ENCODE results near the gene EVPL. TPM values are rescaled to one million over a fixed set of nuclear protein-coding genes. Genes with fewer than 3 reads are reported as not detected.
"Not testable (repeated sequence)": the region's sequence is repeated elsewhere in the genome, so short reads cannot be mapped to it uniquely, and the experiment has no call there.

EVPL gene
- total and polyA plus RNA-seq, 2 donors (not counting 3 experiments of a cell fraction or from before 2014, with no cell fraction given), result not detected

DNA sequence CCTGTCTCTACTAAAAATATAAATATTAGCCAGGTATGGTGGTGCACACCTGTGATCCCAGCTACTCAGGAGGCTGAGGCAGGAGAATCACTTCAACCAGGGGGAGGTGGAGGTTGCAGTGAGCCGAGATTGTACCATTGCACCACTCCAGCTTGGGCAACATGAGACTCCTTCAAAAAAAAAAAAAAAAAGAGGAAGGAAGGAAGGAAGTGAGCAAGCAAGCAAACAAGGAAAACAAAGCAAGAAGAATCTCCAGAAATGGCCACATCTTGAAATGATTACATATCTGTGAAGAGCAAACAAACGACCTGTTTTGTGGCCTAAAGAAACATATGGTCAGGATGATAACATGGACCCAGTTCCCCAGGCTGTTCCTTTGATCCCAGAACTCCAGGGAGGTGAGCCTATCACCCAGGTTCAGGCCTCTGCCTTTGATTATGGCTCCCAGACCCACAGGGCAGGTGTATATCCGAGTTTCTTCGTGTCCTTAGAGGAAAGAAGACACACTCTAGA lies 57.0 kb downstream of the EVPL start:
- POLR2A ChIA-PET, result interaction anchor here (0.6 kb wide), 1 partner anchor 62 kb away, joined by 7 read pairs; no protein-coding TSS in a partner anchor
- dilution Hi-C loops (cut with MboI; ENCODE audit: extremely low pct_ligation_motif_present, low sequenced_read_pairs), result no loop called here
- BruUV-seq (replicated peaks), result no TSS peak

DNA sequence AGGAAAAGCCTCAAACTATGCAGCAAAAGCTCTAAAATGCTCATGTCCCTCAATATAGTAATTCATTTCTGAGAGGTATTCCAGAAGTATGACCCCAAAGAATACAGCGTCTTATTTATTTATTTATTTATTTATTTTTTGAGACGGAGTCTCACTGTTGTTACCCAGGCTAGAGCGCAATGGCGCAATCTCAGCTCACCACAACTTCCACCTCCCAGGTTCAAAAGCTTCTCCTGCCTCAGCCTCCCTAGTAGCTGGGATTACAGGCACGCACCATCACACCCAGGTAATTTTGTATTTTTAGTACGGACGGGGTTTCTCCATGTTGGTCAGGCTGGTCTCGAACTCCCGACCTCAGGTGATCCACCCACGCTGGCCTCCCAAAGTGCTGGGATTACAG lies 58.1 kb downstream of the EVPL start:
- intact Hi-C loops (cut with micrococcal nuclease); H3K4me2 ChIP-seq (ENCODE audit: insufficient read depth, low read length); POLR2A ChIA-PET; BruUV-seq (replicated peaks); H3K9me1 ChIP-seq (replicated peaks; ENCODE audit: control insufficient read depth, extremely low read depth, insufficient read depth, low read length); DNase-seq (ENCODE audit: low read depth, low spot score); H3K27me3 ChIP-seq (ENCODE audit: control insufficient read depth in 2 of 2, insufficient read depth in 2 of 2, low read length in 2 of 2); H3K79me2 ChIP-seq (ENCODE audit: control insufficient read depth, insufficient read depth, low read length); H3K36me3 ChIP-seq (ENCODE audit: control insufficient read depth in 2 of 2, extremely low read depth in 1 of 2, insufficient read depth in 2 of 2, low read length in 2 of 2); dilution Hi-C loops (cut with MboI; ENCODE audit: extremely low pct_ligation_motif_present, low sequenced_read_pairs); H4K20me1 ChIP-seq (replicated peaks; ENCODE audit: control insufficient read depth, extremely low read depth, insufficient read depth, low read length); FAIRE-seq; H3K9ac ChIP-seq (replicated peaks; ENCODE audit: extremely low read depth, insufficient read depth, low read length); H3K9me3 ChIP-seq (replicated peaks; ENCODE audit: control insufficient read depth, insufficient read depth, low read length); H3K4me3 ChIP-seq (replicated peaks in 1 of 3; ENCODE audit: insufficient read depth in 1 of 3, low read depth in 1 of 3, low read length in 3 of 3); H2AFZ ChIP-seq (ENCODE audit: low read depth, low read length): not testable (repeated sequence)
- H3K27ac ChIP-seq (ENCODE audit: insufficient read depth, low read depth, low read length), result peak overlapping the region; percentile 52
- H3K4me1 ChIP-seq (ENCODE audit: control insufficient read depth, extremely low read depth, insufficient read depth, low read length), result peaks cover 17% of the 10 kb centered on the region
- CTCF ChIA-PET, result interaction anchor here (1.3 kb wide), 2 partner anchors 10 to 64 kb away, joined by 3 to 5 read pairs; partner anchors contain the start of genes ACOX1, MRPL38 and TEN1

More for the DNA sequence above, 57.0 kb downstream of the EVPL start:
- Histone ChIP-seq H3K4me1 (ENCODE audit: control insufficient read depth, extremely low read depth, insufficient read depth, low read length) (peaks cover 17% of the 10 kb centered on the region), H3K79me2 (ENCODE audit: control insufficient read depth, insufficient read depth, low read length) (peaks cover 9% of the 10 kb centered on the region), H3K9me3 (replicated peaks; ENCODE audit: control insufficient read depth, insufficient read depth, low read length) (no peaks in the 10 kb centered on the region), H2AFZ (ENCODE audit: low read depth, low read length) (no peak overlapping the region), H3K9me1 (replicated peaks; ENCODE audit: control insufficient read depth, extremely low read depth, insufficient read depth, low read length) (no peaks in the 10 kb centered on the region), H3K4me3 (replicated peaks in 1 of 3; ENCODE audit: insufficient read depth in 1 of 3, low read depth in 1 of 3, low read length in 3 of 3) (no peak overlapping the region), H3K27ac (ENCODE audit: insufficient read depth, low read depth, low read length) (peak overlapping the region; percentile 88), H4K20me1 (replicated peaks; ENCODE audit: control insufficient read depth, extremely low read depth, insufficient read depth, low read length) (no peaks in the 10 kb centered on the region), H3K9ac (replicated peaks; ENCODE audit: extremely low read depth, insufficient read depth, low read length) (peak overlapping the region; percentile 7), H3K36me3 (ENCODE audit: control insufficient read depth in 2 of 2, extremely low read depth in 1 of 2, insufficient read depth in 2 of 2, low read length in 2 of 2) (peaks cover 0 to 4% of the 10 kb centered on the region in 2 experiments), H3K4me2 (ENCODE audit: insufficient read depth, low read length) (peak overlapping the region; percentile 59), H3K27me3 (ENCODE audit: control insufficient read depth in 2 of 2, insufficient read depth in 2 of 2, low read length in 2 of 2) (no peaks in the 10 kb centered on the region)
- intact Hi-C loops (cut with micrococcal nuclease), result loop anchor here (1.0 to 2.0 kb wide), 3 partner anchors 9 to 65 kb away; partner anchors contain the start of genes ACOX1, FBF1, MRPL38 and TEN1
- DNase-seq (ENCODE audit: low read depth, low spot score), result peak; percentile 72
- peak; percentile 81 for FAIRE-seq
- CTCF ChIA-PET, result interaction anchor here (1.3 kb wide), 1 partner anchor 65 kb away, joined by 3 read pairs; the partner anchor contains the start of gene MRPL38
- TF ChIP-seq MYC (IDR thresholded peaks at IDR 0.05; ENCODE audit: low read depth, low read length) (no peak), POLR2AphosphoS5 (IDR thresholded peaks at IDR 0.05; ENCODE audit: insufficient read depth, low read depth, low read length) (peak; percentile 63), EZH2 (IDR thresholded peaks at IDR 0.05; ENCODE audit: borderline replicate concordance, low read depth, low read length, severe bottlenecking) (no peak), JUN (IDR thresholded peaks at IDR 0.05; ENCODE audit: borderline replicate concordance, insufficient read depth, insufficient read length, low read depth) (peak; percentile 90), FOS (IDR thresholded peaks at IDR 0.05; ENCODE audit: borderline replicate concordance, insufficient read depth, low read length) (peak; percentile 55), GATA2 (IDR thresholded peaks at IDR 0.05; ENCODE audit: insufficient read depth, insufficient read length, low read depth, low read length) (peak; percentile 70), POLR2A (IDR thresholded peaks at IDR 0.05; ENCODE audit: low read depth, low read length) (no peak)
- TF ChIP-seq, protein P1, sequence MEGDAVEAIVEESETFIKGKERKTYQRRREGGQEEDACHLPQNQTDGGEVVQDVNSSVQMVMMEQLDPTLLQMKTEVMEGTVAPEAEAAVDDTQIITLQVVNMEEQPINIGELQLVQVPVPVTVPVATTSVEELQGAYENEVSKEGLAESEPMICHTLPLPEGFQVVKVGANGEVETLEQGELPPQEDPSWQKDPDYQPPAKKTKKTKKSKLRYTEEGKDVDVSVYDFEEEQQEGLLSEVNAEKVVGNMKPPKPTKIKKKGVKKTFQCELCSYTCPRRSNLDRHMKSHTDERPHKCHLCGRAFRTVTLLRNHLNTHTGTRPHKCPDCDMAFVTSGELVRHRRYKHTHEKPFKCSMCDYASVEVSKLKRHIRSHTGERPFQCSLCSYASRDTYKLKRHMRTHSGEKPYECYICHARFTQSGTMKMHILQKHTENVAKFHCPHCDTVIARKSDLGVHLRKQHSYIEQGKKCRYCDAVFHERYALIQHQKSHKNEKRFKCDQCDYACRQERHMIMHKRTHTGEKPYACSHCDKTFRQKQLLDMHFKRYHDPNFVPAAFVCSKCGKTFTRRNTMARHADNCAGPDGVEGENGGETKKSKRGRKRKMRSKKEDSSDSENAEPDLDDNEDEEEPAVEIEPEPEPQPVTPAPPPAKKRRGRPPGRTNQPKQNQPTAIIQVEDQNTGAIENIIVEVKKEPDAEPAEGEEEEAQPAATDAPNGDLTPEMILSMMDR (IDR thresholded peaks at IDR 0.05; ENCODE audit: extremely low read depth in 1 of 2, insufficient read depth in 1 of 2, low read depth in 1 of 2, low read length in 2 of 2), result no peak
- TF ChIP-seq, protein P2, sequence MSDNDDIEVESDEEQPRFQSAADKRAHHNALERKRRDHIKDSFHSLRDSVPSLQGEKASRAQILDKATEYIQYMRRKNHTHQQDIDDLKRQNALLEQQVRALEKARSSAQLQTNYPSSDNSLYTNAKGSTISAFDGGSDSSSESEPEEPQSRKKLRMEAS (IDR thresholded peaks at IDR 0.05; ENCODE audit: insufficient read depth, insufficient read length), result no peak
